PC-3 (cell line): Measurements from ENCODE around the gene EIF2B4. TPM values are rescaled to one million over a fixed set of nuclear protein-coding genes. Genes with fewer than 3 reads are reported as not detected.
A peak's percentile ranks its signal among the peaks of the same experiment; 100 is the strongest.

Experiments
- ATAC-seq: fragments of 200-7000 bp; cut with Tn5 transposase; 2 replicates; pipeline ENCODE4 v1.9.1; 2020; ENCODE audit warnings: mild to moderate bottlenecking, moderate library complexity
- BruUV-seq: library from RNA; stranded (reverse); fragments of 400-500 nt; replicated peaks from 2 replicates; lab custom pipeline; 2021; lab: Mats Ljungman, UMichigan
- CTCF ChIA-PET: fragments of 300-600 bp; sonication (Branson Sonifier 250); formaldehyde crosslinking; loops from one replicate; lab custom pipeline; 2022; ENCODE audit warnings: antibody characterized with exemption; lab: Charles Lee
- POLR2A ChIA-PET: fragments of 300-600 bp; sonication (Branson Sonifier 250); formaldehyde crosslinking; loops from one replicate; lab custom pipeline; 2022; ENCODE audit warnings: antibody characterized with exemption; ENCODE audit not compliant: unreplicated experiment; lab: Charles Lee
- DNase-seq: peaks from one replicate; pipeline ENCODE4 v3.0.0-alpha.2; 2015
- H2AFZ ChIP-seq: fragments of 300-600 bp; sonication (generic); 2 replicates; pipeline ENCODE4 v1.6.0; 2016; ENCODE audit warnings: antibody characterized with exemption, low read length
- H3F3A ChIP-seq: fragments of 300-600 bp; sonication (generic); one replicate; pipeline ENCODE4 v1.6.0; 2017; ENCODE audit warnings: antibody characterized with exemption, low read length, control low read depth, mild to moderate bottlenecking; ENCODE audit not compliant: unreplicated experiment
- H3K27ac ChIP-seq: fragments of 300-600 bp; sonication (generic); 2 replicates; pipeline ENCODE4 v1.5.1; 2016; ENCODE audit warnings: mild to moderate bottlenecking, low read length
- H3K27me3 ChIP-seq: fragments of 300-600 bp; sonication (generic); 2 replicates; pipeline ENCODE4 v1.6.1; 2016; ENCODE audit warnings: low read length, mixed read lengths
- H3K36me3 ChIP-seq: fragments of 300-600 bp; sonication (generic); 2 replicates; pipeline ENCODE4 v1.6.1; 2016; ENCODE audit warnings: low read depth, mixed run types, low read length, mixed read lengths
- H3K4me1 ChIP-seq: fragments of 300-600 bp; sonication (generic); 2 replicates; pipeline ENCODE4 v1.5.1; 2016; ENCODE audit warnings: low read length; ENCODE audit not compliant: insufficient read depth
- H3K4me2 ChIP-seq: fragments of 300-600 bp; sonication (generic); 2 replicates; pipeline ENCODE4 v1.6.0; 2016; ENCODE audit warnings: low read length
- H3K4me3 ChIP-seq: fragments of 300-600 bp; sonication (generic); 2 replicates; pipeline ENCODE4 v1.5.1; 2016; ENCODE audit warnings: mild to moderate bottlenecking, low read length, mixed read lengths
- H3K79me2 ChIP-seq: fragments of 300-600 bp; sonication (generic); 2 replicates; pipeline ENCODE4 v1.6.1; 2017; ENCODE audit warnings: low read length, mixed read lengths
- H3K9ac ChIP-seq: fragments of 300-600 bp; sonication (generic); 2 replicates; pipeline ENCODE4 v1.6.0; 2016; ENCODE audit warnings: mild to moderate bottlenecking, low read length
- H3K9me2 ChIP-seq: fragments of 300-600 bp; sonication (generic); replicated peaks from 2 replicates; pipeline ENCODE4 v1.6.1; 2016; ENCODE audit warnings: mixed run types, low read length, mixed read lengths
- H3K9me3 ChIP-seq: fragments of 300-600 bp; sonication (generic); 2 replicates; pipeline ENCODE4 v1.6.1; 2016; ENCODE audit warnings: low read length, mixed read lengths
- H4K20me1 ChIP-seq: fragments of 300-600 bp; sonication (generic); 2 replicates; pipeline ENCODE4 v1.6.1; 2016; ENCODE audit warnings: low read length, mixed read lengths
- CTCF ChIP-seq: fragments of 300-600 bp; sonication (generic); conservative IDR thresholded peaks from 2 replicates; pipeline ENCODE4 v1.5.1; 2017; ENCODE audit warnings: antibody characterized with exemption, low read depth, mild to moderate bottlenecking, low read length
- EZH2 ChIP-seq: fragments of 300-600 bp; sonication (generic); IDR thresholded peaks from one replicate; pipeline ENCODE4 v1.6.1; 2017; ENCODE audit warnings: antibody characterized with exemption, mild to moderate bottlenecking, low read length; ENCODE audit not compliant: unreplicated experiment
- EZH2phosphoT487 ChIP-seq: fragments of 300-600 bp; sonication (generic); IDR thresholded peaks from 2 replicates; pipeline ENCODE4 v1.6.1; 2018; ENCODE audit warnings: mild to moderate bottlenecking, antibody characterized with exemption, low read length, borderline replicate concordance
- intact Hi-C: fragments of 100-400 bp; cut with micrococcal nuclease; formaldehyde crosslinking; loops from 2 replicates; pipeline ENCODE4 v1.9.0; 2023
- total RNA-seq: library from RNA; depleted of rRNA; stranded (reverse); fragments of >200 nt; gene quantifications from 2 replicates; pipeline ENCODE4 v1.2.3, GENCODE V29; 2014

The EIF2B4 gene
- total RNA-seq, 1 experiment from 2014 or later, result 35.8 TPM

GRCh38 chr2:27369471-27370025, 590 bp downstream of the EIF2B4 start:
- H3K9me3 ChIP-seq, result no peaks in the 10 kb centered on the region
- no peak for TF ChIP-seq CTCF
- no peak for TF ChIP-seq EZH2phosphoT487
- TF ChIP-seq EZH2, result no peak
- H4K20me1 ChIP-seq, result no peaks in the 10 kb centered on the region
- ChIA-PET POLR2A (interaction anchor here (0.6 to 1.0 kb wide), 2 partner anchors 40 to 48 kb away, joined by 3 to 5 read pairs; partner anchors contain the start of gene PPM1G), CTCF (interaction anchor here (0.5 kb wide), 1 partner anchor 12 kb away, joined by 3 read pairs; no protein-coding TSS in a partner anchor)
- BruUV-seq, result TSS peak; percentile 51
- intact Hi-C loops, result loop anchor here (1.0 kb wide), 3 partner anchors 13 to 298 kb away; partner anchors contain the start of genes GTF3C2 and OST4
- peak; percentile 43 for ATAC-seq
- peak overlapping the region; percentile 76 for H3K4me3 ChIP-seq
- peaks cover 48% of the 10 kb centered on the region for H3K79me2 ChIP-seq
- peak overlapping the region; percentile 50 for H3K27ac ChIP-seq
- H3K4me2 ChIP-seq, result peak overlapping the region; percentile 83
- H3K27me3 ChIP-seq, result no peaks in the 10 kb centered on the region
- H3K36me3 ChIP-seq, result peaks cover 27% of the 10 kb centered on the region
- H3F3A ChIP-seq, result no peaks in the 10 kb centered on the region
- peak overlapping the region; percentile 90 for H2AFZ ChIP-seq
- peak; percentile 54 for DNase-seq
- H3K9me2 ChIP-seq, result no peaks in the 10 kb centered on the region
- H3K4me1 ChIP-seq, result peaks cover 35% of the 10 kb centered on the region
- peak overlapping the region; percentile 88 for H3K9ac ChIP-seq

DNA sequence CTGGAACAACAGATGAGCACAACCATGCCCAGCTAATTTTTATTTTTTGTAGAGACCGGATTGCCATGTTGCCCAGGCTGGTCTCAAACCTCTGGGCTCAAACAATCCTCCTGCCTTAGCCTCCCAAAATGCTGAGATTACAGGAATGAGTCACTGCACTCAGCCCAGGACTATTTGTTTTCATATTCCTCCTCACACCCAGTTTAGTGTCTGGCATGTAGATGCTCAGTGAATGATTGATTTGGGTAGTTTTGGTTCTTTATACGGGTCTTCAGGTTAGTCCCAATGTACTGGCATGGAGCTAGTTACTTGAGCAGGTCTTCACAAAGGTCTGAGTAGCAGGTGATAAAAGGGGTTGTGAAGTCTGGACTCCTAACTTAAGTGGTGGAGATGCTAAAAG, 6.2 kb downstream of the EIF2B4 start:
- 0 out of 2 replicates have a peak, but pooled peaks have one; percentile 18 for ATAC-seq
- H3K4me1 ChIP-seq, result peaks cover 9% of the 10 kb centered on the region
- no peaks in the 10 kb centered on the region for H3K9me3 ChIP-seq
- H3K36me3 ChIP-seq, result peaks cover 34% of the 10 kb centered on the region
- ChIA-PET POLR2A (no interaction called here), CTCF (no interaction called here)
- DNase-seq, result no peak
- no peak overlapping the region for H2AFZ ChIP-seq
- H3K27me3 ChIP-seq, result no peaks in the 10 kb centered on the region
- intact Hi-C loops, result no loop called here
- H4K20me1 ChIP-seq, result no peaks in the 10 kb centered on the region
- no TSS peak for BruUV-seq
- H3F3A ChIP-seq, result no peaks in the 10 kb centered on the region
- H3K9me2 ChIP-seq, result no peaks in the 10 kb centered on the region
- no peak overlapping the region for H3K9ac ChIP-seq
- H3K79me2 ChIP-seq, result peaks cover 11% of the 10 kb centered on the region
- TF ChIP-seq EZH2, result no peak
- no peak for TF ChIP-seq CTCF
- no peak for TF ChIP-seq EZH2phosphoT487
- no peak overlapping the region for H3K27ac ChIP-seq
- H3K4me3 ChIP-seq, result no peak overlapping the region
- no peak overlapping the region for H3K4me2 ChIP-seq
